PC-9 (cell line): ENCODE measurements around the gene CYP4A11. TPM values are rescaled to one million over a fixed set of nuclear protein-coding genes. Genes with fewer than 3 reads are reported as not detected.
A peak's percentile ranks its signal among the peaks of the same experiment; 100 is the strongest.
"Not testable (repeated sequence)": the region's sequence is repeated elsewhere in the genome, so short reads cannot be mapped to it uniquely, and the experiment has no call there.

Source experiments
- BruUV-seq: library from RNA; stranded (reverse); fragments of 400-500 nt; replicated peaks from 2 replicates; lab custom pipeline; 2021; lab: Mats Ljungman, UMichigan
- CTCF ChIA-PET: fragments of 300-600 bp; sonication (Branson Sonifier 250); formaldehyde crosslinking; loops from one replicate; lab custom pipeline; 2022; ENCODE audit warnings: antibody characterized with exemption; lab: Charles Lee
- POLR2A ChIA-PET: fragments of 300-600 bp; sonication (Branson Sonifier 250); formaldehyde crosslinking; loops from one replicate; lab custom pipeline; 2022; ENCODE audit warnings: antibody characterized with exemption; ENCODE audit not compliant: unreplicated experiment; lab: Charles Lee
- DNase-seq, 2 experiments: peaks; one replicate each; pipeline versions ENCODE4 v3.0.0 to v3.0.0-alpha.2; 2015 to 2022; ENCODE audit warnings: mixed read lengths in 1 of 2
- H2AFZ ChIP-seq: fragments of 200-600 bp; sonication (generic); 2 replicates; pipeline ENCODE4 v1.8.1; 2017; ENCODE audit warnings: antibody characterized with exemption
- H3F3A ChIP-seq: fragments of 200-600 bp; sonication (generic); 2 replicates; pipeline ENCODE4 v1.8.1; 2017; ENCODE audit warnings: antibody characterized with exemption, mild to moderate bottlenecking, low read depth; ENCODE audit not compliant: insufficient read depth
- H3K27ac ChIP-seq: fragments of 200-600 bp; sonication (generic); 2 replicates; pipeline ENCODE4 v1.6.1; 2016; ENCODE audit warnings: mixed run types
- H3K27me3 ChIP-seq: fragments of 200-600 bp; sonication (generic); 2 replicates; pipeline ENCODE4 v1.6.1; 2016; ENCODE audit warnings: low read depth, mixed run types; ENCODE audit not compliant: insufficient read depth
- H3K36me3 ChIP-seq: fragments of 200-600 bp; sonication (generic); 2 replicates; pipeline ENCODE4 v1.6.1; 2016; ENCODE audit warnings: low read depth, mixed run types
- H3K4me1 ChIP-seq: fragments of 200-600 bp; sonication (generic); replicated peaks from 2 replicates; pipeline ENCODE4 v1.6.1; 2016; ENCODE audit warnings: mixed run types; ENCODE audit not compliant: insufficient read depth
- H3K4me2 ChIP-seq: fragments of 200-600 bp; sonication (generic); 2 replicates; pipeline ENCODE4 v1.6.1; 2017; ENCODE audit warnings: mixed run types
- H3K4me3 ChIP-seq: fragments of 200-600 bp; sonication (generic); 2 replicates; pipeline ENCODE4 v1.6.1; 2016; ENCODE audit warnings: mixed run types
- H3K79me2 ChIP-seq: fragments of 200-600 bp; sonication (generic); 2 replicates; pipeline ENCODE4 v1.6.1; 2017; ENCODE audit warnings: low read depth, mixed run types
- H3K9me2 ChIP-seq: fragments of 200-600 bp; sonication (generic); 2 replicates; pipeline ENCODE4 v1.8.1; 2017; ENCODE audit warnings: mild to moderate bottlenecking; ENCODE audit not compliant: insufficient read depth
- H3K9me3 ChIP-seq: fragments of 200-600 bp; sonication (generic); 2 replicates; pipeline ENCODE4 v1.8.1; 2016; ENCODE audit warnings: low read depth; ENCODE audit not compliant: insufficient read depth
- H4K20me1 ChIP-seq: fragments of 200-600 bp; sonication (generic); 2 replicates; pipeline ENCODE4 v1.8.1; 2017; ENCODE audit not compliant: insufficient read depth
- EZH2 ChIP-seq: fragments of 200-600 bp; sonication (generic); IDR thresholded peaks from 2 replicates; pipeline ENCODE4 v1.8.0; 2017; ENCODE audit warnings: antibody characterized with exemption, low read depth
- intact Hi-C: fragments of 100-400 bp; cut with micrococcal nuclease; formaldehyde crosslinking; loops from one replicate; pipeline ENCODE4 v1.10.0; 2022; ENCODE audit not compliant: unreplicated experiment
- total RNA-seq: library from RNA; stranded (reverse); gene quantifications from 2 replicates; pipeline ENCODE4 v1.2.3, GENCODE V29; 2021
- TF ChIP-seq, protein P1 (sequence below): fragments of 200-600 bp; sonication (generic); conservative IDR thresholded peaks from 2 replicates; pipeline ENCODE4 v1.6.1; 2017; ENCODE audit warnings: mixed run types, antibody characterized with exemption, mild to moderate bottlenecking, moderate library complexity

CYP4A11 gene
- total RNA-seq, 1 experiment from 2014 or later: not detected

DNA sequence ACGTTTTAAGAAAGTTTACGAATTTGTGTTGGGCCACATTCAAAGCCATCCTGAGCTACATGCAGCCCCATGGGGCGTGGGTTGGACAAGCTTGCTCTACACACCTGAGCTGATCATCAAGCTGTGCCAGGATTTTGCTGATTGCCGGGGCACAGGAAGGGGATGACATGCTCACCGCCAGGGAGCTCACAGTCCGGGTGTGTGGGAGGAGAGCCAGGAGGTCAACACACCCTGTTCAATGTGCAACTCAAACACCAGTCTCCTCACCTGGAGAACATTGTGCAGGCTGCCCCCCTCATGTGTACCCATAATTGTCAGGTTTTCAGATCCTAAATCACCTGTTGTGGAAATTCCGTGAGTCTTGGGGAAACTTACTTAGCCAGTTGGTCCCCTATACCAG, 969 bp downstream of the CYP4A11 start:
- Histone ChIP-seq H3K9me3 (no peaks in the 10 kb centered on the region), H3K79me2 (no peaks in the 10 kb centered on the region), H3K4me3 (no peak overlapping the region), H4K20me1 (no peaks in the 10 kb centered on the region), H3F3A (no peaks in the 10 kb centered on the region), H3K4me1 (no peaks in the 10 kb centered on the region), H3K4me2 (no peak overlapping the region), H3K27me3 (no peaks in the 10 kb centered on the region), H3K36me3 (no peaks in the 10 kb centered on the region), H3K27ac (no peak overlapping the region), H3K9me2 (no peaks in the 10 kb centered on the region), H2AFZ (no peak overlapping the region)
- BruUV-seq: no TSS peak
- no peak for TF ChIP-seq EZH2
- TF ChIP-seq, protein P1, sequence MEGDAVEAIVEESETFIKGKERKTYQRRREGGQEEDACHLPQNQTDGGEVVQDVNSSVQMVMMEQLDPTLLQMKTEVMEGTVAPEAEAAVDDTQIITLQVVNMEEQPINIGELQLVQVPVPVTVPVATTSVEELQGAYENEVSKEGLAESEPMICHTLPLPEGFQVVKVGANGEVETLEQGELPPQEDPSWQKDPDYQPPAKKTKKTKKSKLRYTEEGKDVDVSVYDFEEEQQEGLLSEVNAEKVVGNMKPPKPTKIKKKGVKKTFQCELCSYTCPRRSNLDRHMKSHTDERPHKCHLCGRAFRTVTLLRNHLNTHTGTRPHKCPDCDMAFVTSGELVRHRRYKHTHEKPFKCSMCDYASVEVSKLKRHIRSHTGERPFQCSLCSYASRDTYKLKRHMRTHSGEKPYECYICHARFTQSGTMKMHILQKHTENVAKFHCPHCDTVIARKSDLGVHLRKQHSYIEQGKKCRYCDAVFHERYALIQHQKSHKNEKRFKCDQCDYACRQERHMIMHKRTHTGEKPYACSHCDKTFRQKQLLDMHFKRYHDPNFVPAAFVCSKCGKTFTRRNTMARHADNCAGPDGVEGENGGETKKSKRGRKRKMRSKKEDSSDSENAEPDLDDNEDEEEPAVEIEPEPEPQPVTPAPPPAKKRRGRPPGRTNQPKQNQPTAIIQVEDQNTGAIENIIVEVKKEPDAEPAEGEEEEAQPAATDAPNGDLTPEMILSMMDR: no peak
- POLR2A ChIA-PET: no interaction called here
- intact Hi-C loops: no loop called here
- CTCF ChIA-PET: no interaction called here
- DNase-seq: no peak

DNA sequence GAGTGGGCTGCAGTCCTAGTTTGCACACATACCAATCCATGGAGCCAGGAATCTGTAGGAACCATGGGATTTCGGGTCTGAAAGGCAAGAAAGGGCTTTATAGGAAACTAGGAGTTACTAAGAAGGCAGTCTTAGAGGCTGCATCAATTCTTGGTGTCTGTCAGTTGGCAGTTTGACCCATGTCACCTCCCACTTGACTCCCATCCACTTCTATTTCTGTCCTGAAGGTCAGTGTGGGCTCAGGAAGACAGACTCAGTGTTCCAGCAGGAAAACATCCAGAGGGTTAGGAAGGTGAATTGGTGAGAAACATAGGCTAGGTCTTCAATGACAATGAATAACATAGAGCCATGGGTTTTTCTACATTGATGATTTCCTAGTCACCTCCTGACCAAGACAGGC, 4.0 kb downstream of the CYP4A11 start:
- H3K4me1 ChIP-seq: no peaks in the 10 kb centered on the region
- H4K20me1 ChIP-seq: no peaks in the 10 kb centered on the region
- H2AFZ ChIP-seq: no peak overlapping the region
- no peaks in the 10 kb centered on the region for H3K36me3 ChIP-seq
- H3K9me3 ChIP-seq: no peaks in the 10 kb centered on the region
- no peak overlapping the region for H3K4me2 ChIP-seq
- H3K9me2 ChIP-seq: no peaks in the 10 kb centered on the region
- no TSS peak for BruUV-seq
- no peak overlapping the region for H3K27ac ChIP-seq
- ChIA-PET POLR2A (no interaction called here), CTCF (no interaction called here)
- DNase-seq: no peak
- no peaks in the 10 kb centered on the region for H3F3A ChIP-seq
- no peak for TF ChIP-seq EZH2
- no peak overlapping the region for H3K4me3 ChIP-seq
- intact Hi-C loops: no loop called here
- no peaks in the 10 kb centered on the region for H3K27me3 ChIP-seq
- H3K79me2 ChIP-seq: no peaks in the 10 kb centered on the region

DNA sequence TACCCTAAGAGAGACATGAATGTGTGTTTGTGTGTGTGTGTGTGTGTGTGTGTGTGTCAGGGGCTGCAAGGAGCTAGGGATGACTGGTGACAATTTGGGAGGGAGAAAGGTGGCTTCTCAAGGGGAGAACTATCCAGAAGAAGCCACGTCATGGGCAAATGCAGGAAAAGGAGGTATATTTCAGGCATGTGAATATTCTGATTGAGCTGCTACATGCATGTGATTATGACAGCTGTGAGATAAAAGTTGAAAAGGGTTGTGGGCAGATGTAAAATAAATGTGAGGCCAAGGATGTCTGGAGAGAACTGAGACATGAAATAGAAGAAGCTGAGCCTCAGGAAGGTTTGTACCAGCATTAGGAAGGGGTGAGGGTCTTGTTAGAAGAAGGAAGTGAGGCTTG, 4.5 kb downstream of the CYP4A11 start:
- ChIA-PET CTCF (no interaction called here), POLR2A (no interaction called here)
- no peak overlapping the region for H2AFZ ChIP-seq
- H3K27me3 ChIP-seq: no peaks in the 10 kb centered on the region
- H3K9me2 ChIP-seq: no peaks in the 10 kb centered on the region
- H3K4me1 ChIP-seq: no peaks in the 10 kb centered on the region
- no TSS peak for BruUV-seq
- no peak overlapping the region for H3K4me3 ChIP-seq
- intact Hi-C loops: no loop called here
- no peak overlapping the region for H3K27ac ChIP-seq
- no peak for DNase-seq
- H3F3A ChIP-seq: no peaks in the 10 kb centered on the region
- TF ChIP-seq, protein P1: no peak
- no peak for TF ChIP-seq EZH2
- H4K20me1 ChIP-seq: no peaks in the 10 kb centered on the region
- H3K36me3 ChIP-seq: no peaks in the 10 kb centered on the region
- H3K4me2 ChIP-seq: no peak overlapping the region
- no peaks in the 10 kb centered on the region for H3K79me2 ChIP-seq
- no peaks in the 10 kb centered on the region for H3K9me3 ChIP-seq

DNA sequence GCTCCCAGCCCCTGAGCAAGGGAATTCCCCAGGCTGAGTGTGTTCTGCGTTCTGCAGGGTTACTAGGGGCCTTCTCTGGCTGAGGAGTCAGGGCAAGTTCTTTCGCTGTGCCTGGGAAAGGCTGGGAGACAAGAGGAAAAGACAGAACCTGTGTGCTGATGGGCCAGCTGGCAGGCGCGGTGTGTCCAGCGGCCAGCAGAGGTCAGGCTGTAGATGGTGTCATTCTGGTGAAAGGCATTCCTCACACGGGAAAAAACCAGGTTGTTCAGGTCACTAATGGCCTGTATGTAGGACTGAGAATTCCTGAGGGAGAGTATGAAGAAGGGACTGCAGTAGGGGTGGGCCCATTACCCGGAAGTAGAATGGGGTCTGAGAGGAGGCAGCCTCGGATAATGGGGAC, 6.4 kb downstream of the CYP4A11 start:
- H2AFZ ChIP-seq, H3K4me2 ChIP-seq, H3K79me2 ChIP-seq, H3K9me2 ChIP-seq, H3K9me3 ChIP-seq, POLR2A ChIA-PET, H4K20me1 ChIP-seq, CTCF ChIA-PET, intact Hi-C loops, H3K4me3 ChIP-seq, BruUV-seq, H3K36me3 ChIP-seq, H3F3A ChIP-seq, H3K27ac ChIP-seq, H3K27me3 ChIP-seq, H3K4me1 ChIP-seq, DNase-seq: not testable (repeated sequence)
- TF ChIP-seq, protein P1: peak; percentile 40; the same call in 1 of the 2 replicates

DNA sequence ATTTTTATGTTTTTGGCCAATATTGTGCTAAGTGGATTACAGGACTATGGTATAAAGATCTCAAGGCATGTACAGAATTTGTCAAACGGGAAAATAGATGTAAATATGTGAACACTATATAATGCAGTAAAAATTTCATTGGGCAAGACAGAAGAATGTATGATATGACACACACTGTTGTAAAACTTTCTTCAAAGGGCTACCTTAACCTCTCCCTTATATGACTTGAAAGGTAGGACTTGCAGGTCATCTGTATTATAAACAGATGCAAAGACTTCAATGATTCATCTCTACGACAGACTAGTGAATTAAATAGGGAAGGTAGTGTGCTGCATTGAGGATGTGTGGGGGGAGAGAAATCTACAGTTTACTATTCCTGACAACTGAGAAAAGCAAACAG, 9.3 kb downstream of the CYP4A11 start:
- intact Hi-C loops, H3K27me3 ChIP-seq, H3K4me1 ChIP-seq, H3K9me2 ChIP-seq, H2AFZ ChIP-seq, H3K36me3 ChIP-seq, H4K20me1 ChIP-seq, H3K9me3 ChIP-seq, H3K4me3 ChIP-seq, H3F3A ChIP-seq, H3K27ac ChIP-seq, H3K4me2 ChIP-seq, BruUV-seq, CTCF ChIA-PET, H3K79me2 ChIP-seq: not testable (repeated sequence)
- DNase-seq: peak in 1 of 2 experiments; percentile 58
- POLR2A ChIA-PET: interaction anchor here (0.7 kb wide), 1 partner anchor 127 kb away, joined by 3 read pairs; no protein-coding TSS in a partner anchor
